GM18526 (cell line): ENCODE measurements around the gene UGCG.

Source experiments
- POLR2A ChIP-seq: IDR thresholded peaks from 3 replicates; pipeline ENCODE4 v1.6.1; 2011; ENCODE audit not compliant: insufficient read length; ENCODE audit errors: extremely low read depth

The UGCG gene

GRCh38 chr9:111895996-111896941 lies at the start of gene UGCG:
UGCG (plus strand) TSS chr9:111896814; CDS start chr9:111897216, 402 bp downstream.
- TF ChIP-seq POLR2A: peak; percentile 96

- TF ChIP-seq POLR2A: no peak
These were observed 45.1 kb upstream of the UGCG start for GRCh38 chr9:111851553-111851952.

GRCh38 chr9:111852291-111852690 lies 44.3 kb upstream of the UGCG start:
- no peak for TF ChIP-seq POLR2A

GRCh38 chr9:111853450-111853827 lies 43.2 kb upstream of the UGCG start:
- no peak for TF ChIP-seq POLR2A

- no peak for TF ChIP-seq POLR2A
These were observed 41.8 kb upstream of the UGCG start for GRCh38 chr9:111854799-111855198.

- TF ChIP-seq POLR2A: no peak
These were observed 38.9 kb upstream of the UGCG start for GRCh38 chr9:111857555-111858211.

- TF ChIP-seq POLR2A: no peak
These were observed 36.2 kb upstream of the UGCG start for GRCh38 chr9:111860443-111860842.

GRCh38 chr9:111863636-111864035 lies 33.0 kb upstream of the UGCG start:
- TF ChIP-seq POLR2A: no peak

GRCh38 chr9:111866976-111867375 lies 29.6 kb upstream of the UGCG start:
- TF ChIP-seq POLR2A: no peak

GRCh38 chr9:111868475-111868874 lies 28.1 kb upstream of the UGCG start:
- TF ChIP-seq POLR2A: no peak

- no peak for TF ChIP-seq POLR2A
These were observed 25.7 kb upstream of the UGCG start for GRCh38 chr9:111870774-111871498.

GRCh38 chr9:111871499-111871855 lies 25.1 kb upstream of the UGCG start:
- no peak for TF ChIP-seq POLR2A

- TF ChIP-seq POLR2A: no peak
These were observed 23.7 kb upstream of the UGCG start for GRCh38 chr9:111872886-111873285.

GRCh38 chr9:111873901-111874300 lies 22.7 kb upstream of the UGCG start:
- TF ChIP-seq POLR2A: no peak

- no peak for TF ChIP-seq POLR2A
These were observed 22.1 kb upstream of the UGCG start for GRCh38 chr9:111874500-111874899.

GRCh38 chr9:111876179-111876578 lies 20.4 kb upstream of the UGCG start:
- no peak for TF ChIP-seq POLR2A
